ENCODE data around the gene PRCP.

DNA sequence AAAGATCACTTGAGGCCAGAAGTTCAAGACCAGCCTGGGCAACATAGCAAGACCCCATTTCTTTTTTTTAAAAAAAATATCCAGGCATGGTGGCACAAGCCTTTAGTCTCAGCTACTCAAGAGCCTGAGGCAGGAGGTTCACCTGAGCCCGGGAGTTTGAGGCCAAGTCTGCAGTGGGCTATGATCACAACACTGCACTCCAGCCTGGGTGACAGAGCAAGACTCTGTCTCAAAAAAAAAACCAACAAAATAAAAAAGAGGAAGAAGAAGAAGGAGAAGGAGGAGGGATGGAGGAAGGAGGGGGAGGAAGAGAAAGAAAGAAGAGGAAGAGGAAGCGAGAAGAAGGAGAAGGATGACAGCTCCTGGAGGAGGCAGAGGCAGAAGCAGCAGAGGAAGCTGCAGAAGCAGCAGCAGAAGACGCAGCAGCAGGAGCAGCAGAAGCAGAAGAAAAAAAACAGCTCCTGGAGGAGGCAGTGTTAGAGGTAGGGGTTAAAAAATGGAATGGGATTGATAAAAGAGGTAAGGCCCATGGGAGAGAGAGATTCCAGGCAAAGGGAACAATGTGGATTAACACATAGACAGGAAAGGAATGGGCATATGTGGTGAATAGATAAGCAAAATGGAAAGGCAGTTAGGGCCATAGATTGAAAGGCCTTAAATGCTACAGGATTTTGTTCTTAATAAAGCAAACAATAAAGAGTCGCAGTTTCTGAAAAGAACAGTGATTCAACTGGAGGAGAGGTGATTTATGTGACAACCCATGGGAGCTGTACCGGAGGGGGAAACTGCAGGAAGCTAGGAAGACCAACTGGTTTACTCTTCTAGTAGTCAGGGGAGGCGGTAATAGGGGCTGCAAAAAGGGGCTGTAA is 10.9 kb downstream of the PRCP start:
- TF ChIP-seq, protein P1, sequence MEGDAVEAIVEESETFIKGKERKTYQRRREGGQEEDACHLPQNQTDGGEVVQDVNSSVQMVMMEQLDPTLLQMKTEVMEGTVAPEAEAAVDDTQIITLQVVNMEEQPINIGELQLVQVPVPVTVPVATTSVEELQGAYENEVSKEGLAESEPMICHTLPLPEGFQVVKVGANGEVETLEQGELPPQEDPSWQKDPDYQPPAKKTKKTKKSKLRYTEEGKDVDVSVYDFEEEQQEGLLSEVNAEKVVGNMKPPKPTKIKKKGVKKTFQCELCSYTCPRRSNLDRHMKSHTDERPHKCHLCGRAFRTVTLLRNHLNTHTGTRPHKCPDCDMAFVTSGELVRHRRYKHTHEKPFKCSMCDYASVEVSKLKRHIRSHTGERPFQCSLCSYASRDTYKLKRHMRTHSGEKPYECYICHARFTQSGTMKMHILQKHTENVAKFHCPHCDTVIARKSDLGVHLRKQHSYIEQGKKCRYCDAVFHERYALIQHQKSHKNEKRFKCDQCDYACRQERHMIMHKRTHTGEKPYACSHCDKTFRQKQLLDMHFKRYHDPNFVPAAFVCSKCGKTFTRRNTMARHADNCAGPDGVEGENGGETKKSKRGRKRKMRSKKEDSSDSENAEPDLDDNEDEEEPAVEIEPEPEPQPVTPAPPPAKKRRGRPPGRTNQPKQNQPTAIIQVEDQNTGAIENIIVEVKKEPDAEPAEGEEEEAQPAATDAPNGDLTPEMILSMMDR (IDR thresholded peaks at IDR 0.05; ENCODE audit: low read depth, low read length, missing input control), result no peak
- TF ChIP-seq, protein P2, sequence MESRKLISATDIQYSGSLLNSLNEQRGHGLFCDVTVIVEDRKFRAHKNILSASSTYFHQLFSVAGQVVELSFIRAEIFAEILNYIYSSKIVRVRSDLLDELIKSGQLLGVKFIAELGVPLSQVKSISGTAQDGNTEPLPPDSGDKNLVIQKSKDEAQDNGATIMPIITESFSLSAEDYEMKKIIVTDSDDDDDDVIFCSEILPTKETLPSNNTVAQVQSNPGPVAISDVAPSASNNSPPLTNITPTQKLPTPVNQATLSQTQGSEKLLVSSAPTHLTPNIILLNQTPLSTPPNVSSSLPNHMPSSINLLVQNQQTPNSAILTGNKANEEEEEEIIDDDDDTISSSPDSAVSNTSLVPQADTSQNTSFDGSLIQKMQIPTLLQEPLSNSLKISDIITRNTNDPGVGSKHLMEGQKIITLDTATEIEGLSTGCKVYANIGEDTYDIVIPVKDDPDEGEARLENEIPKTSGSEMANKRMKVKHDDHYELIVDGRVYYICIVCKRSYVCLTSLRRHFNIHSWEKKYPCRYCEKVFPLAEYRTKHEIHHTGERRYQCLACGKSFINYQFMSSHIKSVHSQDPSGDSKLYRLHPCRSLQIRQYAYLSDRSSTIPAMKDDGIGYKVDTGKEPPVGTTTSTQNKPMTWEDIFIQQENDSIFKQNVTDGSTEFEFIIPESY (IDR thresholded peaks at IDR 0.05), result no peak
- TF ChIP-seq, protein P3, sequence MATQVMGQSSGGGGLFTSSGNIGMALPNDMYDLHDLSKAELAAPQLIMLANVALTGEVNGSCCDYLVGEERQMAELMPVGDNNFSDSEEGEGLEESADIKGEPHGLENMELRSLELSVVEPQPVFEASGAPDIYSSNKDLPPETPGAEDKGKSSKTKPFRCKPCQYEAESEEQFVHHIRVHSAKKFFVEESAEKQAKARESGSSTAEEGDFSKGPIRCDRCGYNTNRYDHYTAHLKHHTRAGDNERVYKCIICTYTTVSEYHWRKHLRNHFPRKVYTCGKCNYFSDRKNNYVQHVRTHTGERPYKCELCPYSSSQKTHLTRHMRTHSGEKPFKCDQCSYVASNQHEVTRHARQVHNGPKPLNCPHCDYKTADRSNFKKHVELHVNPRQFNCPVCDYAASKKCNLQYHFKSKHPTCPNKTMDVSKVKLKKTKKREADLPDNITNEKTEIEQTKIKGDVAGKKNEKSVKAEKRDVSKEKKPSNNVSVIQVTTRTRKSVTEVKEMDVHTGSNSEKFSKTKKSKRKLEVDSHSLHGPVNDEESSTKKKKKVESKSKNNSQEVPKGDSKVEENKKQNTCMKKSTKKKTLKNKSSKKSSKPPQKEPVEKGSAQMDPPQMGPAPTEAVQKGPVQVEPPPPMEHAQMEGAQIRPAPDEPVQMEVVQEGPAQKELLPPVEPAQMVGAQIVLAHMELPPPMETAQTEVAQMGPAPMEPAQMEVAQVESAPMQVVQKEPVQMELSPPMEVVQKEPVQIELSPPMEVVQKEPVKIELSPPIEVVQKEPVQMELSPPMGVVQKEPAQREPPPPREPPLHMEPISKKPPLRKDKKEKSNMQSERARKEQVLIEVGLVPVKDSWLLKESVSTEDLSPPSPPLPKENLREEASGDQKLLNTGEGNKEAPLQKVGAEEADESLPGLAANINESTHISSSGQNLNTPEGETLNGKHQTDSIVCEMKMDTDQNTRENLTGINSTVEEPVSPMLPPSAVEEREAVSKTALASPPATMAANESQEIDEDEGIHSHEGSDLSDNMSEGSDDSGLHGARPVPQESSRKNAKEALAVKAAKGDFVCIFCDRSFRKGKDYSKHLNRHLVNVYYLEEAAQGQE (IDR thresholded peaks at IDR 0.05), result no peak
- TF ChIP-seq RAD21 (IDR thresholded peaks at IDR 0.05) (no peak), SP1 (IDR thresholded peaks at IDR 0.05) (no peak), FOXA1 (IDR thresholded peaks at IDR 0.05) (no peak), GABPA (IDR thresholded peaks at IDR 0.05 in 1 of 2, conservative IDR thresholded peaks at IDR 0.05 in 1 of 2) (no peak)
- TF ChIP-seq, protein P4, sequence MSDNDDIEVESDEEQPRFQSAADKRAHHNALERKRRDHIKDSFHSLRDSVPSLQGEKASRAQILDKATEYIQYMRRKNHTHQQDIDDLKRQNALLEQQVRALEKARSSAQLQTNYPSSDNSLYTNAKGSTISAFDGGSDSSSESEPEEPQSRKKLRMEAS (IDR thresholded peaks at IDR 0.05), result no peak
- TF ChIP-seq, protein P5, sequence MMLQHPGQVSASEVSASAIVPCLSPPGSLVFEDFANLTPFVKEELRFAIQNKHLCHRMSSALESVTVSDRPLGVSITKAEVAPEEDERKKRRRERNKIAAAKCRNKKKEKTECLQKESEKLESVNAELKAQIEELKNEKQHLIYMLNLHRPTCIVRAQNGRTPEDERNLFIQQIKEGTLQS (IDR thresholded peaks at IDR 0.05), result no peak
